CD4-positive, CD25-positive, alpha-beta regulatory T cell (primary cell): ENCODE data around the gene ARRDC1. TPM values are rescaled to one million over a fixed set of nuclear protein-coding genes. Genes with fewer than 3 reads are reported as not detected.
A peak's percentile ranks its signal among the peaks of the same experiment; 100 is the strongest.

Source experiments
- ATAC-seq, 2 donors: fragments of 150-1000 bp; cut with Tn5 transposase; one replicate each; pipeline ENCODE4 v1.10.0; 2021; ENCODE audit warnings: low read depth in 2 of 2, moderate number of reproducible peaks in 2 of 2, moderate library complexity in 1 of 2
- DNase-seq, 3 donors: peaks; one replicate each; pipeline versions ENCODE4 v3.0.0 to v3.0.0-alpha.2; 2012 to 2022; ENCODE audit warnings: mixed read lengths in 1 of 3
- H3K27ac ChIP-seq: one replicate; pipeline ENCODE4 v1.7.0; 2013; ENCODE audit warnings: mild to moderate bottlenecking, low read length; ENCODE audit not compliant: insufficient read depth, poor library complexity, severe bottlenecking
- H3K27me3 ChIP-seq: one replicate; pipeline ENCODE4 v1.7.0; 2013; ENCODE audit warnings: low read length; ENCODE audit not compliant: control insufficient read depth, insufficient read depth
- H3K36me3 ChIP-seq: one replicate; pipeline ENCODE4 v1.7.0; 2013; ENCODE audit warnings: mild to moderate bottlenecking, low read length, moderate library complexity; ENCODE audit not compliant: control insufficient read depth, insufficient read depth
- H3K4me1 ChIP-seq: 2 replicates; pipeline ENCODE4 v1.7.0; 2013; ENCODE audit warnings: mild to moderate bottlenecking, low read length; ENCODE audit not compliant: insufficient read depth, control insufficient read depth, poor library complexity, severe bottlenecking
- H3K4me3 ChIP-seq: one replicate; pipeline ENCODE4 v1.7.0; 2013; ENCODE audit warnings: low read depth, mild to moderate bottlenecking, low read length, moderate library complexity
- H3K9me3 ChIP-seq, 2 experiments: 1 replicate in 1 of 2; 2 replicates in 1 of 2; pipeline ENCODE4 v1.7.0; 2013; ENCODE audit warnings: low read length in 2 of 2, mild to moderate bottlenecking in 1 of 2, moderate library complexity in 1 of 2; ENCODE audit not compliant: control insufficient read depth in 2 of 2
- H3K27ac Mint-ChIP-seq, 3 donors: one replicate each; pipeline ENCODE4 v1.8.0; 2020 to 2022; ENCODE audit warnings: mild to moderate bottlenecking in 3 of 3, mixed read lengths in 3 of 3, moderate library complexity in 2 of 3
- H3K27me3 Mint-ChIP-seq: one replicate; pipeline ENCODE4 v1.8.0; 2022; ENCODE audit warnings: mild to moderate bottlenecking, mixed read lengths
- H3K36me3 Mint-ChIP-seq: one replicate; pipeline ENCODE4 v1.8.0; 2020; ENCODE audit warnings: mixed read lengths
- H3K4me1 Mint-ChIP-seq, 4 donors: one replicate each; pipeline ENCODE4 v1.8.0; 2020 to 2022; ENCODE audit warnings: mixed read lengths in 4 of 4, mild to moderate bottlenecking in 1 of 4
- H3K4me3 Mint-ChIP-seq, 4 donors: one replicate each; pipeline ENCODE4 v1.8.0; 2020 to 2022; ENCODE audit warnings: mild to moderate bottlenecking in 4 of 4, mixed read lengths in 4 of 4, moderate library complexity in 3 of 4
- H3K9me3 Mint-ChIP-seq, 7 donors: one replicate each; pipeline ENCODE4 v1.8.0; 2020 to 2022; ENCODE audit warnings: mixed read lengths in 7 of 7, mild to moderate bottlenecking in 3 of 7, moderate library complexity in 2 of 7
- polyA plus RNA-seq, 4 donors: library from polyadenylated mRNA; unstranded; fragments of 300-500 nt; fragmentation: Illumina TruSeq; gene quantifications; one replicate each; pipeline ENCODE4 v1.2.3, GENCODE V29; 2021
- total RNA-seq: library from RNA; stranded (reverse); gene quantifications from one replicate; pipeline ENCODE4 v1.2.3, GENCODE V29; 2022

Gene ARRDC1
- total and polyA plus RNA-seq, 5 donors from 2014 or later, result 45.5 to 73.4 (median 52.3) TPM

DNA sequence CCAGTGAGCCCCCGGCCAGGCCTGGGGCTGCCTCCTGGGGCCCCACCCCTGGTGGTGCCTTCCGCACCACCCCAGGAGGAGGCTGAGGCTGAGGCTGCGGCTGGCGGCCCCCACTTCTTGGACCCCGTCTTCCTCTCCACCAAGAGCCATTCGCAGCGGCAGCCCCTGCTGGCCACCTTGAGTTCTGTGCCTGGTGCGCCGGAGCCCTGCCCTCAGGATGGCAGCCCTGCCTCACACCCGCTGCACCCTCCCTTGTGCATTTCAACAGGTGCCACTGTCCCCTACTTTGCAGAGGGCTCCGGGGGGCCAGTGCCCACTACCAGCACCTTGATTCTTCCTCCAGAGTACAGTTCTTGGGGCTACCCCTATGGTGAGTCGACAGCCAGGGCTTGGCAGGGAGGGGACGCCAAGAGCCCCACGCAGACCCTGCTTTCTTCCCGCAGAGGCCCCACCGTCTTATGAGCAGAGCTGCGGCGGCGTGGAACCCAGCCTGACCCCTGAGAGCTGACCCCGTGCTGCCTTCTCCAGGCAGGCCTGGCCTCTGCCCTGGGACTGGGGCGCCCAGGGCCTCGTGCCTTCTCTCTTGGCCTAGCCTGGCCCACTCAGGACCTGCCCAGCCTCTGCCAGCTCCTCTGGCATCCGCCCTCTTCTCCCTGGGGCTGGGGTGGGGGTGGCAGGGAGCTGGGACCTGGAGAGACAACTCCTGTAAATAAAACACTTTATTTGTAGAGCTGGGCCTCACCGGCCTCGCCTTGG is 9.3 kb downstream of the ARRDC1 start:
- H3K27me3 ChIP-seq, result no peaks in the 10 kb centered on the region
- no peak overlapping the region for H3K4me3 ChIP-seq
- Mint-ChIP-seq H3K27me3 (no peaks in the 10 kb centered on the region), H3K9me3 (no peaks in the 10 kb centered on the region), H3K4me3 (no peak overlapping the region), H3K36me3 (no peaks in the 10 kb centered on the region), H3K4me1 (peaks cover 6 to 36% (median 15%) of the 10 kb centered on the region in 4 donors), H3K27ac (no peak overlapping the region)
- H3K36me3 ChIP-seq, result peaks cover 13% of the 10 kb centered on the region
- ATAC-seq, result no peak
- DNase-seq, result no peak
- no peaks in the 10 kb centered on the region for H3K9me3 ChIP-seq
- H3K27ac ChIP-seq, result no peak overlapping the region
- peaks cover 31% of the 10 kb centered on the region for H3K4me1 ChIP-seq

DNA sequence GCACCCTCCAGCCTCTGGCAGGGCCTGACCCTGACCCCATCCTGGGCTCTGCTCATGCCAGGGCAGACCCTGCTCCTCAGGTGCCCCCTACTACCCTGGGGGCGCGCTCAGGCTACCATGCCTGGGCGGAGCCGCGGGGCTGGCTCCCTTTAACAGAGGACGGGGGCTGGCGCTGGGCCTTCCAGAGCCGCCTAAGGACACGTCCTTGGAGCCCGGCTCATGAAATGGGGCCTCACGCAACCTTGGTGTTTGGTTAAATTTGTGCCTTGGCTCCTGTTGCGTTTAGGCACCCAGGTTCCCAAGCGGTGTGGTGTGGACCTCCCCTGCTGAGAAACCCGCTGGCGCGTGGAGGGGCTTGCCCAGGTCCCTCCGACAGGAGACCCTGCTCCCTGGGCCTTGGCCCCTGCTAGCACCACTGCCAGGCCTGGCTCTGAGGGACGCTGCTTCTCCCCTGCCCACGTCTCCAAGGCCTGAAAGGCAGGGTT is 9.9 kb downstream of the ARRDC1 start:
- Histone ChIP-seq H3K27me3 (no peaks in the 10 kb centered on the region), H3K4me3 (no peak overlapping the region), H3K27ac (no peak overlapping the region), H3K9me3 (no peaks in the 10 kb centered on the region), H3K4me1 (peaks cover 37% of the 10 kb centered on the region), H3K36me3 (peaks cover 13% of the 10 kb centered on the region)
- Mint-ChIP-seq H3K4me1 (peaks cover 9 to 38% (median 18%) of the 10 kb centered on the region in 4 donors), H3K9me3 (no peaks in the 10 kb centered on the region), H3K27ac (no peak overlapping the region), H3K4me3 (peak overlapping the region in 1 of 4 donors; percentile 90), H3K36me3 (no peaks in the 10 kb centered on the region), H3K27me3 (no peaks in the 10 kb centered on the region)
- ATAC-seq (no peak), DNase-seq (no peak)

DNA sequence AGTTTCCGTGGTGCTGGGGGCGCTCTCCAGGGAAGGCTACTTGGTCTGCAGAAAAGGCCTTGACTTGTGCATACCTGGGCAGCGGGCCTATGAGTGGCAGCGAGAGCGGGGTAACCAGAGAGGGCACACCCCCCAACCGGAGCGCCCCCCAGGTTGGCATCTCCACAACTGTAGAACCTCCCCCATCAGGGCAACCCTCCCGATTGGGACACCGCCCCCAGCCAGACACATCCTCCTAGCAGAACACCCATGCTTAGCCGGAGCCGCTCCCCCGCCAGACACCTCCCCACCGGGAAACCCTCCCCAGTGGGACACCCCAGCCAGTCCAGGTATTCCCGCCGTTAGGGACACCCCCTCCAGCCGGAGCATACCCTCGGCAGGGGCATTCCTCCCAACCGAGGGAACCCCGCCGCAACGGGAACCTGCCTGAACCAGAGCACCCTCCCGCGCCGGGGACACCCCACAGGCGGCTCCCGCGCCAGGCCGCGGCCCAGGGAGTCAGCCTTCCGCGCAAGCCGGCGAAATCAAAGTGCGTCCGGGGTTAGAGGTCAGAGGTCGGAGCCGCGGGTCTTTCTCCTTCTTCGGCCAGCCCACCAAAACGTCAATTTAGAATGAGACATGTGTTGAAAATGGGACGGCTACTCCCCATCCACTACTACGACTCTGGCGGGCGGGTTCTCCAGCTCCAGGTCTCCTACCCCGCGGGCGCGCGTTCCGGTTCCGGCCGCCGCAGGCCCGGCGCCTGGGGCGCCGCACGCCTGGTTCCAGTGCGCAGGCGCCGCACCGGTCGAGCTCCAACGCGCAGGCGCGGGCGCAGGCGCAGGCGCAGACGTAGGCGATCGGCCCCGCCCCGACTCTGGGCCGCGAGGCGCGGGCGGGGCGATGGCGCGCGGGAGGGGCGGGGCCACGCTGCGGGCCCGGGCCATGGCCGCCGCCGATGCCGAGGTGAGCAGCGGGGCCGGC is 12.9 kb downstream of the ARRDC1 start, which contains the start of gene EHMT1:
EHMT1 (plus strand) TSS at position 901 of the 963 bp plus-strand sequence; CDS start at position 925, 24 bp downstream.
- peak within 1 kb of the TSS; percentile 82 for H3K4me3 ChIP-seq
- Mint-ChIP-seq H3K27me3 (no peaks in the 10 kb centered on the region), H3K4me1 (peaks cover 13 to 44% (median 29%) of the 10 kb centered on the region in 4 donors)

DNA sequence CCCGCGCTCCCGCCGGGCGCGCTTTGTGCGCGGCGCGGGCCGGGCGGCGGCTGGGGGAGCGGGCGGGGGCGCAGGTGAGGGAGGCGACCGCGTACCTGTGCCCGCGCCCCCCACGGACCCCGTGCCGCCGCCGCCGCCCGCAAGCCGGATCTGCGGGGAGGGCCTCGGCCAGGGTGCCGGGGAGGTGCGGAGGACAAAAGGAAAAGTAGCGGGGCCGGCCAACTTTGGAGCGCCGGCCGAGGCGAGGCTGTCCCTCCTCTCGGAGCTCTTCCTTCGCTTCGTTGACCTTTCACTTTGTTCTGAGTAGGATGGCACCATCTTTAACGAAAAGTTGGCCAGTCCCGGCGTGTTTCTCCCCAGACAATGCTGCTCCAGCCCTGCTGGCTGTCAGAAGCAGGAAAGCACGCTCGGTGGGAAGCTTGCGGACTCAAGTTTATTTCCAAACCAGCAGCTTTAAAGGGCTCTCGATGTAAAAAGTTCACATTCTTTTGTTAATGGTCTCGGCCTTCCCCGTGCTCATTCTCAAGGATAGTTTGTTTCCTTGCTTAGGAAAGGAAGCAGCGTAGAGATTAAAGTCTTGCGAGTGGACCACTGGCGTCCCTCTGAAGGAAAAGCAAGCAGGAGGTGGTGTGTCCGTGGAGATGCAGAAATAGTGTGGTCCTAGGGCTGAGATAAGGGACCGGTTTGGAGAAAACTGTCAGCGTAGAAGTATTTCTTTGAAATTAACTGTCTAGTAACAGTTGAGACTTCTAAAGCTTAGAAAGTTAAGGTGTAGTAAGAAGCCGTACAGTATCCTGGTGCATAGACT is 14.0 kb downstream of the ARRDC1 start:
- Mint-ChIP-seq H3K4me3 (peak overlapping the region; percentile 93 to 99 (median 96)), H3K4me1 (peaks cover 13 to 55% (median 34%) of the 10 kb centered on the region in 4 donors), H3K9me3 (peaks cover 0 to 2% (median 0%) of the 10 kb centered on the region in 7 donors), H3K27ac (peak overlapping the region; percentile 93 to 96 (median 95)), H3K27me3 (no peaks in the 10 kb centered on the region), H3K36me3 (peaks cover 4% of the 10 kb centered on the region)
- DNase-seq (peak; percentile 20 to 56 (median 23)), ATAC-seq (peak; percentile 2 to 7)
- Histone ChIP-seq H3K27me3 (no peaks in the 10 kb centered on the region), H3K4me3 (peak overlapping the region; percentile 82), H3K4me1 (peaks cover 39% of the 10 kb centered on the region), H3K27ac (peak overlapping the region; percentile 65), H3K36me3 (peaks cover 8% of the 10 kb centered on the region), H3K9me3 (no peaks in the 10 kb centered on the region)

More for the DNA sequence above, 12.9 kb downstream of the ARRDC1 start, which contains the start of gene EHMT1:
- Histone ChIP-seq H3K27me3 (no peaks in the 10 kb centered on the region), H3K36me3 (peaks cover 15% of the 10 kb centered on the region), H3K9me3 (no peaks in the 10 kb centered on the region), H3K27ac (peak within 1 kb of the TSS; percentile 91), H3K4me1 (peaks cover 39% of the 10 kb centered on the region)
- no peaks in the 10 kb centered on the region for H3K9me3 Mint-ChIP-seq
- peak within 1 kb of the TSS; percentile 93 to 96 (median 95) for H3K27ac Mint-ChIP-seq
- peak; percentile 82 to 84 for ATAC-seq
- DNase-seq, result peak; percentile 85 to 94 (median 87)
- H3K4me3 Mint-ChIP-seq, result peak within 1 kb of the TSS; percentile 93 to 99 (median 96)
- no peaks in the 10 kb centered on the region for H3K36me3 Mint-ChIP-seq

DNA sequence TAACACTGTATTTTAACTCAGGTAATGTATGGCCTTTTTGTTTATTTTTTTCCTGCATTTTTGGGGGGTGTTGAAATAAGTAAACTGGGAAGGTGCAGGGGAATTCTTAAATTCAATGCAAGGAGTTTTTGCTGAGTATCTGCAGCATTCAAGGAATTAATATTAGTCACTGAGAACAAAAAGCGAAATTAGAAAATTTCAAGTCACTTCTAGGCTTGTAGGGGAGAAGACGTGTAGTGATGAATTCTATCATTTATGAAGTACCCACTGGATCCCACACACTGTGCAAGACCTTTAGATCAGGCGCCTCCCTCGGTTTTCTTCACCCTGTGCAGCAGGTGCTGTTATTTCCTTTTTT is 14.5 kb downstream of the ARRDC1 start:
- H3K4me3 ChIP-seq, result peak overlapping the region; percentile 82
- DNase-seq, result no peak
- H3K9me3 ChIP-seq, result no peaks in the 10 kb centered on the region
- ATAC-seq, result no peak
- Mint-ChIP-seq H3K4me1 (peaks cover 13 to 59% (median 37%) of the 10 kb centered on the region in 4 donors), H3K36me3 (peaks cover 4% of the 10 kb centered on the region), H3K27me3 (no peaks in the 10 kb centered on the region), H3K4me3 (peak overlapping the region; percentile 93 to 99 (median 96)), H3K27ac (peak overlapping the region; percentile 93 to 96 (median 95)), H3K9me3 (peaks cover 0 to 2% (median 0%) of the 10 kb centered on the region in 7 donors)
- H3K36me3 ChIP-seq, result peaks cover 8% of the 10 kb centered on the region
- peaks cover 41% of the 10 kb centered on the region for H3K4me1 ChIP-seq
- H3K27ac ChIP-seq, result peak overlapping the region; percentile 65
- no peaks in the 10 kb centered on the region for H3K27me3 ChIP-seq

DNA sequence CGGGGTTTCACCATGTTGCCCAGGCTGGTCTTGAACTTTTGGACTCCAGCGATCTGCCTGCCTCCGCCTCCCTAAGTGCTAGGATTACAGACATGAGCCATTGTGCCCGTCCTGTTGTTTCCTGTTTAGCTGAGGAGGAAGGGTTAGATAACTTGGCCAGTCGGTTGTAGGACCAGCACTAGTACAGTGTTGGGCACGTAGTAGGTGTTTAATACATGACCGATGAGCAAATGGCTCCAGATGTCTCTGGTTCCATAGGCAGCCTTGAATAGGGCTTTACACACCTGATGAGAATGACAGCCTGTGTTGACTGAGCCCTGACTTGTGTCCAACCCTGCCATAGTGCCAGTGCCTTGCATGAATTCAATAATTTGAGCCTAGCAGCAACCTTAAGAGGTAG is 15.1 kb downstream of the ARRDC1 start:
- no peak for DNase-seq
- ATAC-seq, result no peak
- peak overlapping the region; percentile 28 to 93 (median 70) for H3K4me3 Mint-ChIP-seq
- no peaks in the 10 kb centered on the region for H3K27me3 Mint-ChIP-seq
- H3K4me1 Mint-ChIP-seq, result peaks cover 18 to 64% (median 42%) of the 10 kb centered on the region in 4 donors
- Histone ChIP-seq H3K9me3 (no peaks in the 10 kb centered on the region), H3K27me3 (no peaks in the 10 kb centered on the region), H3K4me3 (peak overlapping the region; percentile 82), H3K4me1 (peaks cover 46% of the 10 kb centered on the region), H3K36me3 (peaks cover 8% of the 10 kb centered on the region), H3K27ac (no peak overlapping the region)
- peaks cover 0 to 2% (median 0%) of the 10 kb centered on the region in 7 donors for H3K9me3 Mint-ChIP-seq
- peaks cover 9% of the 10 kb centered on the region for H3K36me3 Mint-ChIP-seq
- peak overlapping the region in 1 of 3 donors; percentile 96 for H3K27ac Mint-ChIP-seq
